ENCODE results near the gene ZNF385D.

- no peak for TF ChIP-seq YY1 (IDR thresholded peaks at IDR 0.05; ENCODE audit: insufficient read depth, insufficient replicate concordance, low read depth, low read length)
- no peak for TF ChIP-seq ZBTB33 (CRISPR knock-in tag; IDR thresholded peaks at IDR 0.05)
- no peak for TF ChIP-seq CTCF (CRISPR knock-in tag; IDR thresholded peaks at IDR 0.05)
- no peak for TF ChIP-seq AKNA (CRISPR knock-in tag; IDR thresholded peaks at IDR 0.05; ENCODE audit: borderline replicate concordance)
- no peak for TF ChIP-seq FOXK2 (IDR thresholded peaks at IDR 0.05)
- TF ChIP-seq SRSF4 (IDR thresholded peaks at IDR 0.05; ENCODE audit: low read depth, low read length, poor library complexity, severe bottlenecking): no peak
- no peak for TF ChIP-seq PCBP2 (optimal IDR thresholded peaks at IDR 0.05; ENCODE audit: low read depth, low read length, poor library complexity, severe bottlenecking)
- TF ChIP-seq E2F1 (CRISPR knock-in tag; IDR thresholded peaks at IDR 0.05): no peak
- TF ChIP-seq MYC (CRISPR knock-in tag; IDR thresholded peaks at IDR 0.05; ENCODE audit: borderline replicate concordance): no peak
These were observed 317.3 kb downstream of the ZNF385D start for GRCh38 chr3:21433751-21434150.

Measured in HepG2 (cell line).